Measurements from ENCODE around the gene PAX3.

DNA sequence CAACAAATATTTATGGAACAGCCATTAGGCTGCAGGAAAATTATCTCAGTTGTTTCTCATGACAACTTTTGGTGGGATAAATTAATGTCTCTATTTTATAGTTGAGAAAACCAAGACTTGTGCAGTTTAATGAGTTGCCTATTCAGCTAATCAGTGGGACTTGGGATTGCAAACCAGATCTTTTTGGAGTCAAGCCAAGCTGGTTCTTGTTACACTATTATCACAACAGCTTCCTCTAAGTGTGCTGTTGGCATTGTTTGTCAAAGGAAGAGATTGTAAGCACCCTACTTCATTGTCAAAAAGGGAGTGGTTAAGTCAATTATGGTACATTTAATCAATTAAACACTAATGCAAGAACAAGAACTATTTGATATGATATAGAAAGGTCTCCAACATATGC is 119.2 kb downstream of the PAX3 start:
- TF ChIP-seq, protein P1, sequence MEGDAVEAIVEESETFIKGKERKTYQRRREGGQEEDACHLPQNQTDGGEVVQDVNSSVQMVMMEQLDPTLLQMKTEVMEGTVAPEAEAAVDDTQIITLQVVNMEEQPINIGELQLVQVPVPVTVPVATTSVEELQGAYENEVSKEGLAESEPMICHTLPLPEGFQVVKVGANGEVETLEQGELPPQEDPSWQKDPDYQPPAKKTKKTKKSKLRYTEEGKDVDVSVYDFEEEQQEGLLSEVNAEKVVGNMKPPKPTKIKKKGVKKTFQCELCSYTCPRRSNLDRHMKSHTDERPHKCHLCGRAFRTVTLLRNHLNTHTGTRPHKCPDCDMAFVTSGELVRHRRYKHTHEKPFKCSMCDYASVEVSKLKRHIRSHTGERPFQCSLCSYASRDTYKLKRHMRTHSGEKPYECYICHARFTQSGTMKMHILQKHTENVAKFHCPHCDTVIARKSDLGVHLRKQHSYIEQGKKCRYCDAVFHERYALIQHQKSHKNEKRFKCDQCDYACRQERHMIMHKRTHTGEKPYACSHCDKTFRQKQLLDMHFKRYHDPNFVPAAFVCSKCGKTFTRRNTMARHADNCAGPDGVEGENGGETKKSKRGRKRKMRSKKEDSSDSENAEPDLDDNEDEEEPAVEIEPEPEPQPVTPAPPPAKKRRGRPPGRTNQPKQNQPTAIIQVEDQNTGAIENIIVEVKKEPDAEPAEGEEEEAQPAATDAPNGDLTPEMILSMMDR (IDR thresholded peaks at IDR 0.05; ENCODE audit: insufficient read depth, low read length), result no peak
- TF ChIP-seq, protein P2, sequence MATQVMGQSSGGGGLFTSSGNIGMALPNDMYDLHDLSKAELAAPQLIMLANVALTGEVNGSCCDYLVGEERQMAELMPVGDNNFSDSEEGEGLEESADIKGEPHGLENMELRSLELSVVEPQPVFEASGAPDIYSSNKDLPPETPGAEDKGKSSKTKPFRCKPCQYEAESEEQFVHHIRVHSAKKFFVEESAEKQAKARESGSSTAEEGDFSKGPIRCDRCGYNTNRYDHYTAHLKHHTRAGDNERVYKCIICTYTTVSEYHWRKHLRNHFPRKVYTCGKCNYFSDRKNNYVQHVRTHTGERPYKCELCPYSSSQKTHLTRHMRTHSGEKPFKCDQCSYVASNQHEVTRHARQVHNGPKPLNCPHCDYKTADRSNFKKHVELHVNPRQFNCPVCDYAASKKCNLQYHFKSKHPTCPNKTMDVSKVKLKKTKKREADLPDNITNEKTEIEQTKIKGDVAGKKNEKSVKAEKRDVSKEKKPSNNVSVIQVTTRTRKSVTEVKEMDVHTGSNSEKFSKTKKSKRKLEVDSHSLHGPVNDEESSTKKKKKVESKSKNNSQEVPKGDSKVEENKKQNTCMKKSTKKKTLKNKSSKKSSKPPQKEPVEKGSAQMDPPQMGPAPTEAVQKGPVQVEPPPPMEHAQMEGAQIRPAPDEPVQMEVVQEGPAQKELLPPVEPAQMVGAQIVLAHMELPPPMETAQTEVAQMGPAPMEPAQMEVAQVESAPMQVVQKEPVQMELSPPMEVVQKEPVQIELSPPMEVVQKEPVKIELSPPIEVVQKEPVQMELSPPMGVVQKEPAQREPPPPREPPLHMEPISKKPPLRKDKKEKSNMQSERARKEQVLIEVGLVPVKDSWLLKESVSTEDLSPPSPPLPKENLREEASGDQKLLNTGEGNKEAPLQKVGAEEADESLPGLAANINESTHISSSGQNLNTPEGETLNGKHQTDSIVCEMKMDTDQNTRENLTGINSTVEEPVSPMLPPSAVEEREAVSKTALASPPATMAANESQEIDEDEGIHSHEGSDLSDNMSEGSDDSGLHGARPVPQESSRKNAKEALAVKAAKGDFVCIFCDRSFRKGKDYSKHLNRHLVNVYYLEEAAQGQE (IDR thresholded peaks at IDR 0.05; ENCODE audit: insufficient replicate concordance, low read depth), result no peak
- TF ChIP-seq POLR2AphosphoS5 (IDR thresholded peaks at IDR 0.05; ENCODE audit: low read depth), result no peak
- no peak for TF ChIP-seq SPI1 (IDR thresholded peaks at IDR 0.05; ENCODE audit: borderline replicate concordance, low read depth)
